NT2/D1 (cell line): Measurements from ENCODE around the gene MIA2.
"Not testable (repeated sequence)": the region's sequence is repeated elsewhere in the genome, so short reads cannot be mapped to it uniquely, and the experiment has no call there.

ENCODE experiments used
- DNase-seq: peaks from one replicate; pipeline ENCODE4 v3.0.0-alpha.2; 2011; ENCODE audit warnings: low read depth, low spot score
- H3K27me3 ChIP-seq: 2 replicates; pipeline ENCODE4 v1.6.0; 2011; ENCODE audit warnings: mild to moderate bottlenecking; ENCODE audit not compliant: insufficient read length, insufficient read depth
- H3K36me3 ChIP-seq: 2 replicates; pipeline ENCODE4 v1.6.1; 2011; ENCODE audit warnings: mild to moderate bottlenecking, low read length, mixed read lengths; ENCODE audit not compliant: insufficient read depth, insufficient read length
- H3K4me1 ChIP-seq: 2 replicates; pipeline ENCODE4 v1.5.1; 2011; ENCODE audit not compliant: insufficient read depth, insufficient read length
- H3K4me3 ChIP-seq: 2 replicates; pipeline ENCODE4 v1.5.1; 2011; ENCODE audit warnings: low read depth; ENCODE audit not compliant: insufficient read length
- H3K9ac ChIP-seq: 2 replicates; pipeline ENCODE4 v1.6.0; 2011; ENCODE audit warnings: low read depth; ENCODE audit not compliant: insufficient read length
- H3K9me3 ChIP-seq: 2 replicates; pipeline ENCODE4 v1.5.1; 2011; ENCODE audit warnings: mild to moderate bottlenecking, low read length; ENCODE audit not compliant: insufficient read depth
- SUZ12 ChIP-seq: IDR thresholded peaks from 2 replicates; pipeline ENCODE4 v1.6.1; 2011; ENCODE audit not compliant: insufficient read length, insufficient read depth; ENCODE audit errors: extremely low read depth
- YY1 ChIP-seq: IDR thresholded peaks from 2 replicates; pipeline ENCODE4 v1.6.1; 2011; ENCODE audit not compliant: insufficient read length, insufficient read depth
- ZNF274 ChIP-seq: IDR thresholded peaks from 2 replicates; pipeline ENCODE4 v1.6.1; 2011; ENCODE audit warnings: mild to moderate bottlenecking, low read depth, low read length

Gene MIA2

DNA sequence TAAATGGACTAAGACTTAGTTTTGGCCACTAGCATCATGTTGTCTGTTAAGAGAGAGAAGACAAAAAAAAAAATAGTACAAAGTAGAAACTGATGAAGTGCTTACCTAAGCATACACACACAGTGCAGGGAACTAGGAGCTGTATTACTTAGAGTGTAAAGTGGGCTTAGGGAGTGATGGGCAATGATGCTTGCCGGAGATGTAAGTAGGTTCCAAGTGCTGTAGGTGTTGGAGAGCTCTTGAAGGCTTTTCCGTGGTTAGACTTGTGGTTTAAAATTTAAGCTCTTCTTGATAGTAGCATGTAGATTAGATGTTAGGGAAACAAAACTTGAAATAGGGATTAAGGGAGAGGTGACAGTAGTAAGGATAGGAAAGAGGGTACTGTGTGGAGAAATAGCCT is 34.7 kb downstream of the MIA2 start:
- no peaks in the 10 kb centered on the region for H3K36me3 ChIP-seq
- no peaks in the 10 kb centered on the region for H3K4me1 ChIP-seq
- no peak for DNase-seq
- TF ChIP-seq SUZ12 (no peak), ZNF274 (no peak), YY1 (no peak)
- H3K9ac ChIP-seq = no peak overlapping the region
- H3K9me3 ChIP-seq = peaks cover 10% of the 10 kb centered on the region
- H3K27me3 ChIP-seq = no peaks in the 10 kb centered on the region
- peak overlapping the region; percentile 64 for H3K4me3 ChIP-seq

GRCh38 chr14:39272918-39273317 is 39.2 kb downstream of the MIA2 start:
- no peak for DNase-seq
- H3K27me3 ChIP-seq = no peaks in the 10 kb centered on the region
- no peak overlapping the region for H3K9ac ChIP-seq
- H3K9me3 ChIP-seq = peaks cover 10% of the 10 kb centered on the region
- H3K4me1 ChIP-seq = no peaks in the 10 kb centered on the region
- H3K4me3 ChIP-seq = no peak overlapping the region
- peaks cover 2% of the 10 kb centered on the region for H3K36me3 ChIP-seq
- TF ChIP-seq SUZ12 (no peak), ZNF274 (no peak), YY1 (no peak)

- no peak overlapping the region for H3K4me3 ChIP-seq
- peaks cover 10% of the 10 kb centered on the region for H3K9me3 ChIP-seq
- no peaks in the 10 kb centered on the region for H3K27me3 ChIP-seq
- H3K36me3 ChIP-seq = peaks cover 6% of the 10 kb centered on the region
- TF ChIP-seq YY1 (no peak), SUZ12 (no peak), ZNF274 (no peak)
- no peak overlapping the region for H3K9ac ChIP-seq
- no peaks in the 10 kb centered on the region for H3K4me1 ChIP-seq
- DNase-seq = no peak
Measured at GRCh38 chr14:39275395-39275794, 41.7 kb downstream of the MIA2 start.

GRCh38 chr14:39276005-39276404 is 42.3 kb downstream of the MIA2 start:
- H3K4me3 ChIP-seq = no peak overlapping the region
- H3K4me1 ChIP-seq = no peaks in the 10 kb centered on the region
- no peak overlapping the region for H3K9ac ChIP-seq
- no peak for DNase-seq
- peaks cover 6% of the 10 kb centered on the region for H3K36me3 ChIP-seq
- no peaks in the 10 kb centered on the region for H3K27me3 ChIP-seq
- TF ChIP-seq SUZ12 (no peak), YY1 (no peak), ZNF274 (no peak)
- H3K9me3 ChIP-seq = peaks cover 9% of the 10 kb centered on the region

DNA sequence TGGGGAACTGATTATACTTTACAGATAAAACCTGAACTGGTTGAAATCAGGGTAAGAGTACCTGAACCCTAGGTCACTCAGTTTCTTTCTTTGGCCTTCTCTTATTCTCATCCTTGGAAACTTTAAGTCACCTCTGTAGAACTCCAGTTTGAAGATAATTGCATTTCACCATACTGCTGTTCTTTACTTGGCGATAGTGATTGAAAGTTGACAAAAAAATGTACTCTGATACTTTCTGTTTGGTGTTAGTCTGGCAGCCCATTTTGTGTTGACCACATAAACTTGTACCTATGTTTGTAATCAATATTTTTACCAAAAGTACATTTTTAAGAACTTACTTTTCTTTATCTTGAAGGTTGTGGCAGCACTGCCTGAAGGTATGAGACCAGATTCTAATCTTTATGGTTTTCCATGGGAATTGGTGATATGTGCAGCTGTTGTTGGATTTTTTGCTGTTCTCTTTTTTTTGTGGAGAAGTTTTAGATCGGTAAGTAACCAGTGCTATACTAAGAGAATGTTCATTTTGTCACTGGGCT is 42.9 kb downstream of the MIA2 start:
- Histone ChIP-seq H3K27me3 (no peaks in the 10 kb centered on the region), H3K9ac (no peak overlapping the region), H3K36me3 (peaks cover 6% of the 10 kb centered on the region), H3K4me3 (no peak overlapping the region), H3K4me1 (no peaks in the 10 kb centered on the region), H3K9me3 (peaks cover 2% of the 10 kb centered on the region; the same call in 1 of the 2 replicates)
- TF ChIP-seq ZNF274 (no peak), SUZ12 (no peak), YY1 (no peak)
- DNase-seq = no peak

DNA sequence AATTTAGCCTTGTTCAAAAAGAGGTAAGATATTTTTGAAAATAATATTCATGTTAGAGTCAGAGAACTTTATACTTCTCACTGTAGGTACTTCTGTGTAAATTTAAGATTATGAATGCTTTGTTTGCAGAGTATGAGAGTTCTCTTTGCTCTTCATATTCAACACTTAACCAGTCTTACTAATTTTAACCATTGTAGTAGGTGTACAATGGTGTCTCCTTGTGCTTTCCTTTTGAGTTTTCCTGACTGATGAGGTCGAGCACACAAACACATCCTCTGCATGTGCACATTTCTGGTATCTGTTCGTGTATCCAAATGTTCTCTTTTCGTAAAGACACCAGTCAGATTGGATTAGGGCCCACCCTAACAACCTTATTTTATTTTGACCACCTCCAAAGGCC is 45.8 kb downstream of the MIA2 start:
- Histone ChIP-seq H3K36me3 (peaks cover 6% of the 10 kb centered on the region), H3K9ac (no peak overlapping the region), H3K4me1 (no peaks in the 10 kb centered on the region), H3K27me3 (no peaks in the 10 kb centered on the region), H3K4me3 (no peak overlapping the region), H3K9me3 (no peaks in the 10 kb centered on the region)
- no peak for DNase-seq
- no peak for TF ChIP-seq ZNF274
- TF ChIP-seq SUZ12 = no peak
- TF ChIP-seq YY1 = no peak

DNA sequence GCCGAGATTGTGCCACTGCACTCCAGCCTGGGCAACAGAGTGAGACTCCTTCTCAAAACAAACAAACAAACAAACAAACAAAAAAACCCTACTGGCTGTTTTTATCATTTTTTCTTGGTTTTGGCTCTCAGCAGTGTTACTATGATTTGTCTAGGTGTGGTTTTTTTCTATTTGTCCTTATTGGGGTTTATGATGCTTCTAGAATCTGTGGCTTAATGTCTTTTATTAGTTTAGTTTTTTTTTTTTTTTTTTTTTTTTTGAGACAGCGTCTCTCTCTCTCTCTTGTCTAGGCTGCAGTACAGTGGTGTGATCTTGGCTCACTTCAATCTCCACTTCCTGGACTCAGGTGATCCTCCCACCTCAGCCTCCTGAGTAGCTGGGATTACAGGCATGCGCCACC is 47.0 kb downstream of the MIA2 start:
- H3K9ac ChIP-seq, H3K4me3 ChIP-seq, H3K9me3 ChIP-seq, H3K27me3 ChIP-seq, H3K4me1 ChIP-seq, H3K36me3 ChIP-seq, DNase-seq: not testable (repeated sequence)

DNA sequence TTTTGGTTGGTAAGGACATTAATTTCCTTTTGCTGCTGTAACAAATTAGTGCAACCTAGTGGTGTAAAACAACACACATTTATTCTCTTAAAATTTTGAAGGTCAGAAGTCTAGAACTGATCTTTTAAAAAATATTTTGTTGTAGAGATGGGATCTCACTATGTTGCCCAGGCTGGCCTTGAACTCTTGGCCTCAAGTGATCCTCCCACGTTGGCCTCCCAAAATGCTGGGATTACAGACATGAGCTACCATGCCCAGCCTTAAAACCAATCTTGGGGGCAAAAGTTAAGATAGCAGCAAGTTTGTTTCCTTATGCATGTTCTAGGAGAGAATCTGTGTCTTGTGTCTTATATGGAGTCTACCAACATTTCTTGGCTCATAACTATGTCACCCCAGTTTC is 55.8 kb downstream of the MIA2 start:
- no peak overlapping the region for H3K9ac ChIP-seq
- H3K9me3 ChIP-seq = peaks cover 8% of the 10 kb centered on the region; the same call in 1 of the 2 replicates
- no peaks in the 10 kb centered on the region for H3K4me1 ChIP-seq
- no peaks in the 10 kb centered on the region for H3K36me3 ChIP-seq
- TF ChIP-seq YY1 = no peak
- no peaks in the 10 kb centered on the region for H3K27me3 ChIP-seq
- DNase-seq = no peak
- H3K4me3 ChIP-seq = no peak overlapping the region
